Activated B cell treated with CpG ODN at 0.5 μM for 24 hours (primary cell): ENCODE data around the gene DNMT3L. TPM values are rescaled to one million over a fixed set of nuclear protein-coding genes. Genes with fewer than 3 reads are reported as not detected.

ENCODE experiments used
- ATAC-seq: fragments of 200-7000 bp; cut with Tn5 transposase; one replicate; pipeline ENCODE4 v1.10.0; 2021; ENCODE audit warnings: low read depth, mild to moderate bottlenecking, moderate library complexity
- CTCF ChIA-PET: fragments of 350-600 bp; sonication (Branson Sonifier 250); formaldehyde crosslinking; loops from one replicate; lab custom pipeline; 2021; ENCODE audit warnings: antibody characterized with exemption; lab: Charles Lee
- POLR2A ChIA-PET: fragments of 350-600 bp; sonication (Branson Sonifier 250); formaldehyde crosslinking; loops from one replicate; lab custom pipeline; 2021; ENCODE audit warnings: antibody characterized with exemption; lab: Charles Lee
- DNase-seq: peaks from one replicate; pipeline ENCODE4 v3.0.0; 2022
- H3K27ac Mint-ChIP-seq: one replicate; pipeline ENCODE4 v1.8.0; 2020; ENCODE audit warnings: mixed read lengths
- H3K27me3 Mint-ChIP-seq: one replicate; pipeline ENCODE4 v1.8.0; 2021; ENCODE audit warnings: mixed read lengths
- H3K36me3 Mint-ChIP-seq: one replicate; pipeline ENCODE4 v1.8.0; 2021; ENCODE audit warnings: low read depth, mixed read lengths
- H3K4me1 Mint-ChIP-seq: one replicate; pipeline ENCODE4 v1.8.0; 2021; ENCODE audit warnings: mixed read lengths
- H3K4me3 Mint-ChIP-seq: one replicate; pipeline ENCODE4 v1.8.0; 2020; ENCODE audit warnings: mild to moderate bottlenecking, mixed read lengths
- H3K9me3 Mint-ChIP-seq: one replicate; pipeline ENCODE4 v1.8.0; 2020; ENCODE audit warnings: mixed read lengths
- intact Hi-C: fragments of 100-400 bp; cut with micrococcal nuclease; formaldehyde crosslinking; loops from one replicate; pipeline ENCODE4 v1.15.1; 2024
- total RNA-seq: library from RNA; stranded (reverse); gene quantifications from 2 replicates; pipeline ENCODE4 v1.2.3, GENCODE V29; 2022
- TF ChIP-seq, protein P1 (sequence below): fragments of 200-600 bp; IDR thresholded peaks from one replicate; pipeline ENCODE4 v1.8.0; 2022; ENCODE audit warnings: antibody characterized with exemption, mild to moderate bottlenecking

DNMT3L gene
- total RNA-seq, 1 donor from 2014 or later, result not detected

DNA sequence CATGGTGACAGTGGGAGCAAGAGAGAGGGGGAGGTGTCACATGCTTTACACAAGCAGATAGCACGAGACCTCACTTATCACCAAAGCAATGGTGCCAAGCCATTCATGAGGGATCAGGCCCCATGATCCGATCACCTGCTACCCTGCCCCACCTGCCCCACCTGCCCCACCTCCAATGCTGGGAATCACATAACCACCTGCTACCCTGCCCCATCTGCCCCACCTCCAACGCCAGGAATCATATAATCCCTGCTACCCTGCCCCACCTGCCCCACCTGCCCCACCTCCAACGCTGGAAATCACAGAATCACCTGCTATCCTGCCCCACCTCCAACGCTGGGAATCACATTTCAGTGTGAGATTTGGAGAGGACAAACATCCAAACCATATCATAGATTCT, 13.3 kb upstream of the DNMT3L start:
- no peak for DNase-seq
- ATAC-seq, result no peak
- no peak overlapping the region for H3K4me3 Mint-ChIP-seq
- H3K27ac Mint-ChIP-seq, result no peak overlapping the region
- peaks cover 3% of the 10 kb centered on the region for H3K4me1 Mint-ChIP-seq
- H3K36me3 Mint-ChIP-seq, result no peaks in the 10 kb centered on the region
- ChIA-PET CTCF (no interaction called here), POLR2A (no interaction called here)
- TF ChIP-seq, protein P1, sequence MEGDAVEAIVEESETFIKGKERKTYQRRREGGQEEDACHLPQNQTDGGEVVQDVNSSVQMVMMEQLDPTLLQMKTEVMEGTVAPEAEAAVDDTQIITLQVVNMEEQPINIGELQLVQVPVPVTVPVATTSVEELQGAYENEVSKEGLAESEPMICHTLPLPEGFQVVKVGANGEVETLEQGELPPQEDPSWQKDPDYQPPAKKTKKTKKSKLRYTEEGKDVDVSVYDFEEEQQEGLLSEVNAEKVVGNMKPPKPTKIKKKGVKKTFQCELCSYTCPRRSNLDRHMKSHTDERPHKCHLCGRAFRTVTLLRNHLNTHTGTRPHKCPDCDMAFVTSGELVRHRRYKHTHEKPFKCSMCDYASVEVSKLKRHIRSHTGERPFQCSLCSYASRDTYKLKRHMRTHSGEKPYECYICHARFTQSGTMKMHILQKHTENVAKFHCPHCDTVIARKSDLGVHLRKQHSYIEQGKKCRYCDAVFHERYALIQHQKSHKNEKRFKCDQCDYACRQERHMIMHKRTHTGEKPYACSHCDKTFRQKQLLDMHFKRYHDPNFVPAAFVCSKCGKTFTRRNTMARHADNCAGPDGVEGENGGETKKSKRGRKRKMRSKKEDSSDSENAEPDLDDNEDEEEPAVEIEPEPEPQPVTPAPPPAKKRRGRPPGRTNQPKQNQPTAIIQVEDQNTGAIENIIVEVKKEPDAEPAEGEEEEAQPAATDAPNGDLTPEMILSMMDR, result no peak
- intact Hi-C loops, result no loop called here
- no peaks in the 10 kb centered on the region for H3K9me3 Mint-ChIP-seq
- H3K27me3 Mint-ChIP-seq, result peaks cover 3% of the 10 kb centered on the region

DNA sequence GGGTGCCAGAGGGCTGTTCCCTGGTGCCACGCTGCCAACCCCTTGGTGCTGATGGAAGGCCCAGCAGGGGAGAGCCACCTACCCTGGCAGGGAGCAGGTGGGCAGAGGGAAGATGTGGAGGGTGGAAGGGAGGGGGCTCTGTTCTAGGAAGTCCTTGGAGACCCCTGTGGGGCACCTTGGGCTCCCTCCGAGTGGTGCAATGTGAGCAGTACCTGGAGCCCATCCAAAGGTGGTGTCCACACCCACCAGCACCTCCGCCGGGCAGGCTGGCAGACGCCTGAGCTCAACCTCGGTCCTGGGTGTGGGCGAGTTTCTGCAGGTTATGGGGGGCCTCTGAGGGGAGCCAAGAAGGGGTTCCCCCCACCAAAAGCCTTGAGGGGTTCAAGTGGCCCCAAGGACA, 11.3 kb upstream of the DNMT3L start:
- CTCF ChIA-PET, result no interaction called here
- Mint-ChIP-seq H3K36me3 (no peaks in the 10 kb centered on the region), H3K4me1 (peaks cover 2% of the 10 kb centered on the region), H3K27ac (no peak overlapping the region), H3K4me3 (no peak overlapping the region), H3K27me3 (peaks cover 1% of the 10 kb centered on the region), H3K9me3 (no peaks in the 10 kb centered on the region)
- TF ChIP-seq, protein P1, result no peak
- intact Hi-C loops, result no loop called here
- ATAC-seq (no peak), DNase-seq (no peak)
- POLR2A ChIA-PET, result no interaction called here

DNA sequence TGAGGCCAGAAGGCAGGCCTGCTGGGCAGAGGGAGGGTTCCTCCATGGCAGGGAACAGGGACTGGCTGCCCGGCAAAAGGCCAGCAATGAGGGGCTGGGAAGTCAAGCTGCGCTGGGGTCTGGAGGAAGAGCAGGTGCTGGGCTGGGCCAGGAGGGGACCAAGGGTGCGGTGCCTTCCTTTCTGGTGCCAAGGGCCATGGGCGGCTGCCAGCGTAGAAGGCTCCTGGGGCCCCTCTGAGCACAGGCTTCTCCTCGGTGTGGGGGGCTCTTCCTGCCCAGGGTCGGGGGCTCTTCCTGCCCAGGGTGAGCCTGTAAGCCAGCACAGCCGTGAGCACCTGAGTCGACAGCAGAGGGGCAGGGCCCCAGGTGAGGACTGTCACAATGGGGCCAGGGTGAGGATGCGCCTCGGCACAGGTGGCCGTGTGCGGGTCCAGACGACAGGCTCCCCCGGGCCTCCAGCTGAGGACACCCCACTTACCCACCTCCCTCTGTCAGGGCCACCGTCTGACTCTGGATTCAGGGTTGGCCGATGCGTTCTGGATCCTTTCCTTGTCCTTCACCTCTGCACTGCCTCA, 10.7 kb upstream of the DNMT3L start:
- Mint-ChIP-seq H3K27ac (no peak overlapping the region), H3K4me1 (peaks cover 6% of the 10 kb centered on the region), H3K27me3 (peaks cover 1% of the 10 kb centered on the region), H3K36me3 (no peaks in the 10 kb centered on the region), H3K9me3 (no peaks in the 10 kb centered on the region), H3K4me3 (no peak overlapping the region)
- TF ChIP-seq, protein P1, result no peak
- DNase-seq (no peak), ATAC-seq (no peak)
- ChIA-PET CTCF (no interaction called here), POLR2A (no interaction called here)
- intact Hi-C loops, result no loop called here

DNA sequence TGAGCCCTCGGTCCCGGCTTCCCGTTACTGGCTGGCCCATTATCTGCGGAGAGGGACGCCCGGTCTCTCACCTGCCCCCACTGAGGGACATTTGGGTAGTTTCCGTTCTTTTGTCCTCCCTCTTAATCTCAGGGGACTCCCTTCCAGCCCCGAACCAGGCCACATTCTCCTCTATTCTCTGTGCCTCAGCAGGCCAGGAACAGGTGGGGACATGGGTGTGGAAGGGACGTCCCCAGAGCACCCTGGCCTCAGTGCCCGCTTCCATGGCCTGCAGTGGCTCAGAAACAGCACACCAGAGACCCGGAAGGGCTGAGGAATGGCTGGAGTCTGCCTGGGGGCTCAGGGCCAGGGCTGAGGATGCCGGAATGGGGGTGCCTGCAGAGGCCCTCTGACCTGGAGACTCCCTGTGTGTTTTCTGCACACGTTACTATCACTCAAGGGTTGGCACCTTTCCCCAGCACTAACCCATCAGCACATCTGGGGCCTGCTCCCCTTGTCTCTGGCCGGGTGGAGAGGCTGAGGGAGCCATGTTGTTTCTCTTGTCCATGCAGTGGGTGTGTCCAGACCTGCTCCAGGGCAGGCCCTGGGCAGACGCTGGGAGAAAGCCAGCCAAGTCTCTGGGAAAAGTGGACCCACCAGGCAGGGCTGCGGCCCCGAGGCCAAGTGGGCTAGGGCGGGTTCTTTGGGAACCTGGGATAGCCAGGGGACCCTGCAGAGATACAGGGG, 10.0 kb upstream of the DNMT3L start:
- POLR2A ChIA-PET, result no interaction called here

DNA sequence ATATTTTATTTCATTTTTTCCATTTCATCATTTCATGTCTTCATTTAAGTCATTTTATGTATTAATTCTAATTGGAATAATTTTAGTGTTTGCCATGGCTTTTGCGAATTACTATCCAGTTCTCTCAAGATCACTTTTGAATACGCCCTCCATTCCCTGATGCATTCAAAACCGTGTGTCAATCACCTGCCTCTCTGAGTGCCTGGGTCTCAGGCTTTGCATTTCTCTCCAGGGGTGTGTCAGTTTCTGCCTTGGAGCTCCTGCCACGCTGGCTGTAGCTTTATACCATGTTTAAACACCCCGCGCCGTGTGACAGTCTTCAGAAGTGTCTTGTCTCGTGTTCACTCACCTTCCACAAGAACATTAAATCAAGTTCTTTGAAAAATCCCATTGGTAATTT, 7.4 kb upstream of the DNMT3L start:
- TF ChIP-seq, protein P1, result no peak

More for the DNA sequence above, 10.0 kb upstream of the DNMT3L start:
- Mint-ChIP-seq H3K27ac (no peak overlapping the region), H3K36me3 (no peaks in the 10 kb centered on the region), H3K4me3 (no peak overlapping the region), H3K4me1 (peaks cover 7% of the 10 kb centered on the region), H3K27me3 (peaks cover 1% of the 10 kb centered on the region), H3K9me3 (no peaks in the 10 kb centered on the region)
- intact Hi-C loops, result no loop called here
- no peak for DNase-seq
- CTCF ChIA-PET, result no interaction called here
- TF ChIP-seq, protein P1, result no peak
- no peak for ATAC-seq

More for the DNA sequence above, 7.4 kb upstream of the DNMT3L start:
- Mint-ChIP-seq H3K27me3 (peaks cover 1% of the 10 kb centered on the region), H3K4me1 (peaks cover 7% of the 10 kb centered on the region), H3K36me3 (no peaks in the 10 kb centered on the region), H3K4me3 (no peak overlapping the region), H3K27ac (no peak overlapping the region), H3K9me3 (no peaks in the 10 kb centered on the region)
- ChIA-PET CTCF (interaction anchor here (1.7 kb wide), 1 partner anchor 28 kb away, joined by 7 read pairs; no protein-coding TSS in a partner anchor), POLR2A (no interaction called here)
- ATAC-seq, result no peak
- intact Hi-C loops, result no loop called here
- no peak for DNase-seq
